Ovary (tissue), 3 donors: Measurements from ENCODE around the gene TTC22.

Experiments used
- EP300 ChIP-seq: sonication (generic); formaldehyde crosslinking; IDR thresholded peaks from one replicate; pipeline ENCODE4 v1.6.1; 2017; ENCODE audit warnings: antibody characterized with exemption
- TF ChIP-seq, protein P1 (sequence below), 3 donors: fragments of 450-650 bp in 2 of 3; fragments of 200-600 bp in 1 of 3; IDR thresholded peaks; one replicate each; pipeline versions ENCODE4 v1.5.1 to v1.8.0; 2016 to 2022; ENCODE audit warnings: antibody characterized with exemption in 3 of 3, mild to moderate bottlenecking in 1 of 3
- donor health status: DM: no; HTN: no; CAD: no.

DNA sequence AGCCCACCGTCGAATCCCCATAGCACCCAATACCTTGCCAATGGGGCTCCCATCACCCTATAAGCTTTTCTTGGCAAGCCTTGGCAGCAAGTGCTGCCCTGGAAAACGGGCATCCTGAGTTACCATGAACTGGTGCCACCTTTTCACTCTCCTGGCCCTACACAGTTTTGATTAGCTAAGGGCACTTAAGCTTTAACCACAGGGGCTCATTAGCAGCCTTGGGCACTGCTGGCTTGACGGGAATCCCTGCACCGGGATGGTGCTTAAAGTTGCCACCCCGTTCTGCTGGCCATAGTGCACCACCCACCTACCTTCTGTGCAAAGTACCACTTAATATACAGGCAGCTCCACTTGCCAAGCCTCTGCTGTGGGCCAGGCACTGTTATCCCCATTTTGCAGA is 50.5 kb downstream of the TTC22 start:
- TF ChIP-seq, protein P1, sequence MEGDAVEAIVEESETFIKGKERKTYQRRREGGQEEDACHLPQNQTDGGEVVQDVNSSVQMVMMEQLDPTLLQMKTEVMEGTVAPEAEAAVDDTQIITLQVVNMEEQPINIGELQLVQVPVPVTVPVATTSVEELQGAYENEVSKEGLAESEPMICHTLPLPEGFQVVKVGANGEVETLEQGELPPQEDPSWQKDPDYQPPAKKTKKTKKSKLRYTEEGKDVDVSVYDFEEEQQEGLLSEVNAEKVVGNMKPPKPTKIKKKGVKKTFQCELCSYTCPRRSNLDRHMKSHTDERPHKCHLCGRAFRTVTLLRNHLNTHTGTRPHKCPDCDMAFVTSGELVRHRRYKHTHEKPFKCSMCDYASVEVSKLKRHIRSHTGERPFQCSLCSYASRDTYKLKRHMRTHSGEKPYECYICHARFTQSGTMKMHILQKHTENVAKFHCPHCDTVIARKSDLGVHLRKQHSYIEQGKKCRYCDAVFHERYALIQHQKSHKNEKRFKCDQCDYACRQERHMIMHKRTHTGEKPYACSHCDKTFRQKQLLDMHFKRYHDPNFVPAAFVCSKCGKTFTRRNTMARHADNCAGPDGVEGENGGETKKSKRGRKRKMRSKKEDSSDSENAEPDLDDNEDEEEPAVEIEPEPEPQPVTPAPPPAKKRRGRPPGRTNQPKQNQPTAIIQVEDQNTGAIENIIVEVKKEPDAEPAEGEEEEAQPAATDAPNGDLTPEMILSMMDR (IDR thresholded peaks at IDR 0.05), result no peak
- TF ChIP-seq EP300, result no peak
